Measurements from ENCODE around the gene OPA1.

- no peak for TF ChIP-seq CEBPB (IDR thresholded peaks at IDR 0.05; ENCODE audit: borderline replicate concordance, low read depth, low read length)
- TF ChIP-seq FOSL2 (CRISPR knock-in tag; IDR thresholded peaks at IDR 0.05): no peak
- TF ChIP-seq ZNF264 (CRISPR knock-in tag; IDR thresholded peaks at IDR 0.05): no peak
- no peak for TF ChIP-seq CTCF (CRISPR knock-in tag; IDR thresholded peaks at IDR 0.05)
- TF ChIP-seq SATB2 (CRISPR knock-in tag; IDR thresholded peaks at IDR 0.05): no peak
- TF ChIP-seq ELF4 (CRISPR knock-in tag; IDR thresholded peaks at IDR 0.05; ENCODE audit: borderline replicate concordance): no peak
- TF ChIP-seq NFATC3 (CRISPR knock-in tag; IDR thresholded peaks at IDR 0.05): no peak
- TF ChIP-seq MXI1 (IDR thresholded peaks at IDR 0.05; ENCODE audit: borderline replicate concordance, low read depth, low read length): no peak
- no peak for TF ChIP-seq HMGXB4 (CRISPR knock-in tag; IDR thresholded peaks at IDR 0.05; ENCODE audit: borderline replicate concordance in 1 of 2, low read depth in 1 of 2)
- TF ChIP-seq MTA3 (CRISPR knock-in tag; IDR thresholded peaks at IDR 0.05): no peak
Measured at GRCh38 chr3:193645806-193646205, 52.8 kb downstream of the OPA1 start.
